Cardiac muscle cell (in vitro differentiated cells and primary cell): ENCODE data around the gene TSPAN2. TPM values are rescaled to one million over a fixed set of nuclear protein-coding genes. Genes with fewer than 3 reads are reported as not detected.

Source experiments
- DNase-seq, 2 donors: peaks; one replicate each; pipeline versions ENCODE4 v3.0.0 to v3.0.0-alpha.2; 2010 to 2017; ENCODE audit warnings: low read depth in 1 of 2, low spot score in 1 of 2
- H3K27ac ChIP-seq: fragments of 200-600 bp; sonication (generic); 2 replicates; pipeline ENCODE4 v1.5.1; 2016
- H3K27me3 ChIP-seq: fragments of 200-600 bp; sonication (generic); 2 replicates; pipeline ENCODE4 v1.6.0; 2016; ENCODE audit warnings: control low read depth
- H3K36me3 ChIP-seq: fragments of 200-600 bp; sonication (generic); 2 replicates; pipeline ENCODE4 v1.5.1; 2016; ENCODE audit warnings: control low read depth
- H3K4me1 ChIP-seq: fragments of 200-600 bp; sonication (generic); 2 replicates; pipeline ENCODE4 v1.8.1; 2017; ENCODE audit warnings: low read depth, mild to moderate bottlenecking, mixed run types
- H3K4me3 ChIP-seq: fragments of 200-600 bp; sonication (generic); 2 replicates; pipeline ENCODE4 v1.5.1; 2016; ENCODE audit warnings: mild to moderate bottlenecking
- H3K9me3 ChIP-seq: fragments of 200-600 bp; sonication (generic); 2 replicates; pipeline ENCODE4 v1.5.1; 2017; ENCODE audit warnings: low read depth, mild to moderate bottlenecking, control low read depth
- CTCF ChIP-seq: IDR thresholded peaks from 2 replicates; pipeline ENCODE4 v1.5.1; 2012; ENCODE audit warnings: low read depth, mild to moderate bottlenecking, low read length
- polyA plus RNA-seq: library from polyadenylated mRNA; unstranded; fragments of >200 nt; fragmentation: Nextera tagmentation; extraction: Ambion mirVana; gene quantifications from 2 replicates; pipeline ENCODE4 v1.2.1, GENCODE V29; 2016
- total RNA-seq: library from RNA; depleted of rRNA; stranded (reverse); fragments of >200 nt; gene quantifications from 2 replicates; pipeline ENCODE4 v1.2.3, GENCODE V29; 2016

The TSPAN2 gene
- total and polyA plus RNA-seq, 2 experiments from 2014 or later = 26.6 to 88.0 TPM

- H3K4me1 ChIP-seq = peaks cover 40% of the 10 kb centered on the region
- TF ChIP-seq CTCF = no peak
- H3K4me3 ChIP-seq = no peak overlapping the region
- no peak for DNase-seq
- H3K27me3 ChIP-seq = no peaks in the 10 kb centered on the region
- no peaks in the 10 kb centered on the region for H3K9me3 ChIP-seq
- no peaks in the 10 kb centered on the region for H3K36me3 ChIP-seq
- H3K27ac ChIP-seq = no peak overlapping the region
These were observed 11.9 kb downstream of the TSPAN2 start for GRCh38 chr1:115077286-115077983.

- Histone ChIP-seq H3K9me3 (no peaks in the 10 kb centered on the region), H3K4me3 (no peak overlapping the region), H3K27me3 (no peaks in the 10 kb centered on the region), H3K4me1 (peaks cover 36% of the 10 kb centered on the region), H3K36me3 (no peaks in the 10 kb centered on the region), H3K27ac (no peak overlapping the region)
- TF ChIP-seq CTCF = no peak
- peak in 1 of 2 donors; percentile 19 for DNase-seq
These were observed 12.9 kb downstream of the TSPAN2 start for GRCh38 chr1:115076384-115076915.

GRCh38 chr1:115074839-115075534 lies 14.3 kb downstream of the TSPAN2 start:
- no peaks in the 10 kb centered on the region for H3K9me3 ChIP-seq
- no peak overlapping the region for H3K4me3 ChIP-seq
- no peaks in the 10 kb centered on the region for H3K36me3 ChIP-seq
- no peak for DNase-seq
- H3K27ac ChIP-seq = peak overlapping the region; percentile 85
- no peaks in the 10 kb centered on the region for H3K27me3 ChIP-seq
- no peak for TF ChIP-seq CTCF
- H3K4me1 ChIP-seq = peaks cover 43% of the 10 kb centered on the region

- TF ChIP-seq CTCF = no peak
- Histone ChIP-seq H3K9me3 (no peaks in the 10 kb centered on the region), H3K4me1 (peaks cover 57% of the 10 kb centered on the region), H3K27ac (peak overlapping the region; percentile 85), H3K27me3 (no peaks in the 10 kb centered on the region), H3K4me3 (no peak overlapping the region), H3K36me3 (no peaks in the 10 kb centered on the region)
- peak in 1 of 2 donors; percentile 80 for DNase-seq
These were observed 15.8 kb downstream of the TSPAN2 start for GRCh38 chr1:115073298-115074087.

- no peak for DNase-seq
- no peak for TF ChIP-seq CTCF
- no peak overlapping the region for H3K4me3 ChIP-seq
These were observed 18.2 kb downstream of the TSPAN2 start for GRCh38 chr1:115071012-115071664.

More at GRCh38 chr1:115071012-115071664, 18.2 kb downstream of the TSPAN2 start:
- peaks cover 4% of the 10 kb centered on the region for H3K36me3 ChIP-seq
- H3K4me1 ChIP-seq = peaks cover 57% of the 10 kb centered on the region
- no peaks in the 10 kb centered on the region for H3K9me3 ChIP-seq
- H3K27me3 ChIP-seq = no peaks in the 10 kb centered on the region
- peak overlapping the region; percentile 81 for H3K27ac ChIP-seq
